HepG2 (cell line): ENCODE data around the gene GRM7. TPM values are rescaled to one million over a fixed set of nuclear protein-coding genes. Genes with fewer than 3 reads are reported as not detected.

Source experiments
- ATAC-seq: fragments of 200-7000 bp; cut with Tn5 transposase; 3 replicates; pipeline ENCODE4 v1.9.1; 2020; ENCODE audit warnings: mild to moderate bottlenecking, moderate library complexity
- BruUV-seq: library from RNA; stranded (reverse); fragments of 400-500 nt; replicated peaks from 2 replicates; lab custom pipeline; 2021; lab: Mats Ljungman, UMichigan
- CTCF ChIA-PET: fragments of 300-600 bp; formaldehyde crosslinking; extraction: SDS; loops from one replicate; lab custom pipeline; 2021; ENCODE audit warnings: low total read pairs, inconsistent platforms, low intra/inter-chr PET ratio; lab: Yijun Ruan, JAX
- POLR2A ChIA-PET: fragments of 350-600 bp; sonication (Branson Sonifier 250); formaldehyde crosslinking; loops from one replicate; lab custom pipeline; 2020; ENCODE audit warnings: antibody characterized with exemption, inconsistent platforms; lab: Yijun Ruan, JAX
- DNase-seq: peaks from one replicate; pipeline ENCODE4 v3.0.0-alpha.2; 2015; ENCODE audit warnings: low spot score
- FAIRE-seq: peaks from 3 replicates; lab custom pipeline; 2011; peaks lifted over from hg19 to GRCh38; lab: Jason Lieb, UNC
- H2AFZ ChIP-seq: one replicate; pipeline ENCODE4 v1.6.1; 2011; ENCODE audit warnings: low read length, inconsistent platforms
- H3K27ac ChIP-seq: fragments of 300-600 bp; 3 replicates; pipeline ENCODE4 v1.8.0; 2011; ENCODE audit warnings: mixed run types, mild to moderate bottlenecking, mixed read lengths, low read length, inconsistent platforms; ENCODE audit not compliant: insufficient read depth; ENCODE audit errors: extremely low read length
- H3K27me3 ChIP-seq, 2 experiments: fragments of 200-600 bp in 1 of 2; 2 replicates in 1 of 2; 3 replicates in 1 of 2; pipeline versions ENCODE4 v1.6.0 to v1.8.0; 2011; ENCODE audit warnings: low read length in 2 of 2, mild to moderate bottlenecking in 2 of 2, moderate library complexity in 2 of 2, inconsistent platforms in 1 of 2; ENCODE audit not compliant: insufficient read depth in 2 of 2, control insufficient read depth in 1 of 2
- H3K36me3 ChIP-seq, 2 experiments: fragments of 200-600 bp in 1 of 2; replicated peaks in 1 of 2; 2 replicates in 1 of 2; 3 replicates in 1 of 2; pipeline versions ENCODE4 v1.5.1 to v1.8.0; 2011; ENCODE audit warnings: low read length in 2 of 2, inconsistent platforms in 1 of 2; ENCODE audit not compliant: insufficient read depth in 2 of 2, control insufficient read depth in 1 of 2
- H3K4me1 ChIP-seq: 2 replicates; pipeline ENCODE4 v1.5.1; 2012; ENCODE audit warnings: low read length, inconsistent platforms; ENCODE audit not compliant: insufficient read depth
- H3K4me2 ChIP-seq: 2 replicates; pipeline ENCODE4 v1.6.0; 2011; ENCODE audit warnings: low read depth, low read length, inconsistent platforms
- H3K4me3 ChIP-seq, 3 experiments: fragments of 200-600 bp in 1 of 3; sonication (generic), shearing (Covaris generic) in 1 of 3; replicated peaks in 1 of 3; 2 replicates each; pipeline ENCODE4 v1.5.1; 2011 to 2016; ENCODE audit warnings: low read length in 3 of 3, inconsistent platforms in 2 of 3, low read depth in 2 of 3, mild to moderate bottlenecking in 2 of 3, control low read depth in 1 of 3, mixed read lengths in 1 of 3; ENCODE audit not compliant: insufficient read depth in 1 of 3
- H3K79me2 ChIP-seq: one replicate; pipeline ENCODE4 v1.6.1; 2011; ENCODE audit warnings: low read length, inconsistent platforms; ENCODE audit not compliant: insufficient read depth
- H3K9ac ChIP-seq: 2 replicates; pipeline ENCODE4 v1.6.0; 2011; ENCODE audit warnings: mild to moderate bottlenecking, low read depth, low read length, inconsistent platforms; ENCODE audit not compliant: insufficient read depth
- H3K9me3 ChIP-seq: 2 replicates; pipeline ENCODE4 v1.5.1; 2012; ENCODE audit warnings: mild to moderate bottlenecking, low read length
- H4K20me1 ChIP-seq: 2 replicates; pipeline ENCODE4 v1.6.0; 2011; ENCODE audit warnings: inconsistent platforms, mild to moderate bottlenecking, low read length, moderate library complexity; ENCODE audit not compliant: insufficient read depth
- MBNL3 ChIP-seq: fragments of 250-450 bp; sonication (Bioruptor Pico); conservative IDR thresholded peaks from 2 replicates; pipeline ENCODE4 v1.8.0; 2022; ENCODE audit warnings: mild to moderate bottlenecking, inconsistent platforms
- NCOA5 ChIP-seq: sonication (generic); formaldehyde crosslinking; IDR thresholded peaks from 2 replicates; pipeline ENCODE4 v1.4.0; 2020; ENCODE audit warnings: missing genetic modification reagents
- SP1 ChIP-seq, 2 experiments: fragments of 450-650 bp in 1 of 2; sonication (generic) in 1 of 2; formaldehyde crosslinking in 1 of 2; IDR thresholded peaks; 2 replicates each; pipeline versions ENCODE4 v1.4.0 to v1.6.1; 2016 to 2020; ENCODE audit warnings: missing genetic modification reagents in 1 of 2
- SUZ12 ChIP-seq: fragments of 150-350 bp; IDR thresholded peaks from 2 replicates; pipeline ENCODE4 v1.6.1; 2014; ENCODE audit warnings: low read depth, low read length
- TFDP1 ChIP-seq: IDR thresholded peaks from 2 replicates; pipeline ENCODE4 v1.6.1; 2016; ENCODE audit warnings: missing compliant biosample characterization, missing genetic modification reagents, borderline replicate concordance
- ZBTB25 ChIP-seq: IDR thresholded peaks from 2 replicates; pipeline ENCODE4 v1.6.1; 2018; ENCODE audit warnings: missing genetic modification reagents
- ZNF318 ChIP-seq: sonication (generic); formaldehyde crosslinking; IDR thresholded peaks from 2 replicates; pipeline ENCODE4 v1.4.0; 2020; ENCODE audit warnings: mild to moderate bottlenecking, missing genetic modification reagents
- ZNF441 ChIP-seq: sonication (generic); formaldehyde crosslinking; IDR thresholded peaks from 2 replicates; pipeline ENCODE4 v1.7.0; 2021; ENCODE audit warnings: missing genetic modification reagents, borderline replicate concordance
- ZNF484 ChIP-seq: sonication (generic); formaldehyde crosslinking; IDR thresholded peaks from 2 replicates; pipeline ENCODE4 v1.5.1; 2020; ENCODE audit warnings: mild to moderate bottlenecking, low read depth, missing genetic modification reagents, borderline replicate concordance
- ZNF550 ChIP-seq: sonication (generic); formaldehyde crosslinking; IDR thresholded peaks from 2 replicates; pipeline ENCODE4 v1.4.0; 2020; ENCODE audit warnings: mild to moderate bottlenecking, missing genetic modification reagents, borderline replicate concordance
- ZNF737 ChIP-seq: sonication (generic); formaldehyde crosslinking; IDR thresholded peaks from 2 replicates; pipeline ENCODE4 v1.5.0; 2020; ENCODE audit warnings: missing genetic modification reagents, mild to moderate bottlenecking, borderline replicate concordance
- WGBS: methylation state at CpG from one replicate; pipeline ENCODE4 v1.1.6; 2017; ENCODE audit warnings: low lambda C conversion rate; 5-methylcytosine and 5-hydroxymethylcytosine counted together
- in situ Hi-C: cut with HindIII; loops from 2 replicates; pipeline ENCODE4 v1.10.0; 2017; ENCODE audit warnings: low pct_unique_long_range_greater_than_20kb; ENCODE audit not compliant: extremely low pct_ligation_motif_present
- intact Hi-C: fragments of 100-400 bp; cut with micrococcal nuclease; formaldehyde crosslinking; loops from one replicate; pipeline ENCODE4 v1.10.0; 2022; ENCODE audit not compliant: unreplicated experiment
- polyA plus RNA-seq, 8 experiments: library from polyadenylated mRNA; depleted of rRNA in 3 of 8; stranded (reverse) in 7 of 8; unstranded in 1 of 8; fragments of >200 nt; fragmentation: Illumina TruSeq in 4 of 8; extraction: Trizol in 4 of 8; gene quantifications; 2 replicates each; pipeline versions ENCODE4 v1.2.1 to v1.2.3, GENCODE V29; 2011 to 2016; ENCODE audit warnings: low read depth in 4 of 8, missing spikeins in 1 of 8, mixed read lengths in 1 of 8; ENCODE audit not compliant: insufficient read depth in 1 of 8
- total RNA-seq, 5 experiments: library from RNA; depleted of rRNA; stranded (reverse); fragments of >200 nt; fragmentation: Illumina TruSeq; extraction: Trizol; gene quantifications; 2 replicates each; pipeline ENCODE4 v1.2.3, GENCODE V29; 2016; ENCODE audit warnings: low read depth in 1 of 5

The GRM7 gene
- total and polyA plus RNA-seq, 2 of the 13 experiments (the other 11 are each of a cell fraction or from before 2014, with no cell fraction given) = not detected

GRCh38 chr3:7621046-7621630 is 760.2 kb downstream of the GRM7 start:
- intact Hi-C loops = no loop called here

More at GRCh38 chr3:7621046-7621630, 760.2 kb downstream of the GRM7 start:
- Histone ChIP-seq H3K4me2 (no peak overlapping the region), H3K27ac (no peak overlapping the region), H3K9ac (no peak overlapping the region), H3K79me2 (no peaks in the 10 kb centered on the region), H3K9me3 (peaks cover 52% of the 10 kb centered on the region), H3K4me3 (no peak overlapping the region), H2AFZ (no peak overlapping the region), H3K4me1 (no peaks in the 10 kb centered on the region), H3K36me3 (no peaks in the 10 kb centered on the region), H3K27me3 (no peaks in the 10 kb centered on the region), H4K20me1 (no peaks in the 10 kb centered on the region)
- BruUV-seq = no TSS peak
- ChIA-PET CTCF (no interaction called here), POLR2A (no interaction called here)
- WGBS = 30% methylated on average over 7 of the region's 7 CpGs
- no peak for ATAC-seq
- DNase-seq = no peak
- TF ChIP-seq MBNL3 (CRISPR knock-in tag) = no peak
- no peak for TF ChIP-seq ZNF318 (CRISPR knock-in tag)
- TF ChIP-seq ZNF550 (CRISPR knock-in tag) = no peak
- TF ChIP-seq NCOA5 (CRISPR knock-in tag) = no peak
- TF ChIP-seq ZNF441 (CRISPR knock-in tag) = no peak
- TF ChIP-seq ZBTB25 (CRISPR knock-in tag) = no peak
- no peak for TF ChIP-seq SP1 (IDR thresholded peaks at IDR 0.05)
- TF ChIP-seq SP1 (CRISPR knock-in tag; IDR thresholded peaks at IDR 0.05) = no peak
- no peak for TF ChIP-seq SUZ12
- TF ChIP-seq TFDP1 (CRISPR knock-in tag) = no peak
- TF ChIP-seq ZNF737 (CRISPR knock-in tag) = no peak
- no peak for TF ChIP-seq ZNF484
- FAIRE-seq = no peak
- in situ Hi-C loops = no loop called here
